Activated gamma-delta T cell treated with anti-CD3 and anti-CD28 coated beads, Interleukin-2, amount 50 U/mL, for 16 hours (primary cell): ENCODE measurements around the gene EYS.
"Not testable (repeated sequence)": the region's sequence is repeated elsewhere in the genome, so short reads cannot be mapped to it uniquely, and the experiment has no call there.

Source experiments
- DNase-seq: peaks from one replicate; pipeline ENCODE4 v3.0.0-alpha.2; 2020; ENCODE audit warnings: low read depth

The EYS gene

DNA sequence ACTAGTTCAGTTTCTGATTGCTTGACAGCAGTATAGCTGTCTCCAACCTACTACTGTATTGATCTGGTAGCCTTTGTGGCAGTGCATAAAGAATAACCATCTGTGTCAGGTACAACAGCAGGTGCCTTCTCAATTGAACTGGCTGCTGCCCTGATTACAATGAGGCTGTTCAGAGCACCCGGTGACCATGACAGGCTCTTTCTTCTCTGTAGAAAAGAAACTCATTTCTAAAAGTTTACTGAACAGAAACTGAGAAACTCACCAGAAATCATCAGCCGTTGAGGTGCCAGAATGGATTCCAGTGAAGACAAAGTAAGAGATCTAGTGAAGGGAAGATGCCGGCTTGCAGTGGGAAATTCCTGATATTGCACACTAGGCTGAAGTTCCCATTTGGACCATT, 1117.1 kb downstream of the EYS start:
- DNase-seq, result no peak

- DNase-seq, result no peak
Measured at GRCh38 chr6:64580346-64580745, 1126.7 kb downstream of the EYS start.

DNA sequence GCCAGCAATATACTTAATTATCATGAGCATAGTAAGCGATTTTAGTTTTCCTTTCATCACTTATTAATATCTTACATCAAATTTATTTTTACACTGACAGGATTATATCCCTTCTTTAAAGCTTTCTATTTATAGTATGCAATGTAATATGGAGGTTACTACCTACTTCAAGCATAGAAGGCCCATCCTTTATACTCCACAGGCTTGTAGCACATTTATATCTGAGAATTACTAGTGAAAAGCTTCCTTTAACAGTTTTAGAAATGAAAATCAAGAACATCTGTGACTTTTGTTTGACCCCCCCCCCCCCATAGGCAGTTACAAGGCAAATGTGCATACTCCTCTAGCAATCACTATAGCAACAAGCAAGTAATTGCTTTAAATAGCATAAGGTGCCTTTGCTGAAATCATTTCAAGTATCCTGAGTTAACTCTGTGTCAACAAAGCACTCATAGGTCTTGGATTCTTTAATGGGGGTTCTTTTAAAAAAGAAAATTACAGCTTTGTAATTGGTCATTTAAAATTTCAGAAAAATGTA, 1153.7 kb downstream of the EYS start:
- DNase-seq, result no peak

DNA sequence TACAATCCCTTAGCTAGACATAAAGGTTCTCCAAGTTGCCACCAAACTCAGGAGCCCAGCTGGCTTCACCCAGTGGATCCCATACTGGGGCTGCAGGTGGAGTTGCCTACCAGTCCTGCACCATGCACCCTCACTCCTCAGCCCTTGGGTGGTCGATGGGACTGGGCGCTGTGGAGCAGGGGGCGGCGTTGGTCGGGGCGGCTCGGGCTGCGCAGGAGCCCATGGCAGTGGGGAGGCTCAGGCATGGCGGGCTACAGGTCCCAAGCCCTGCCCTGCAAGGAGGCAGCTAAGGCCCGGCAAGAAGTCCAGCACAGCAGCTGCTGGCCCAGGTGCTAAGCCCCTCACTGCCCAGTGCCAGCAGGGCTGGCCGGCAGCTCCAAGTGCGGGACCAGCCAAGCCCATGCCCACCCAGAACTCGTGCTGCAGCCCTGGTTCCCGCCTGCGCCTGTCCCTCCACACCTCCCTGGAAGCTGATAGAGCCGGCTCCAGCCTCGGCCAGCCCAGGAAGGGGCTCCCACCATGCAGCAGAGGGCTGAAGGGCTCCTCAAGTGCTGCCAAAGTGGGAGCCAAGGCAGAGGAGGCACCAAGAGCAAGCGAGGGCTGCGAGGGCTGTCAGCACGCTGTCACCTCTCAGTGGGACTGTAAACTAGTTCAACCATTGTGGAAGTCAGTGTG, 1159.3 kb downstream of the EYS start:
- DNase-seq, result no peak

DNA sequence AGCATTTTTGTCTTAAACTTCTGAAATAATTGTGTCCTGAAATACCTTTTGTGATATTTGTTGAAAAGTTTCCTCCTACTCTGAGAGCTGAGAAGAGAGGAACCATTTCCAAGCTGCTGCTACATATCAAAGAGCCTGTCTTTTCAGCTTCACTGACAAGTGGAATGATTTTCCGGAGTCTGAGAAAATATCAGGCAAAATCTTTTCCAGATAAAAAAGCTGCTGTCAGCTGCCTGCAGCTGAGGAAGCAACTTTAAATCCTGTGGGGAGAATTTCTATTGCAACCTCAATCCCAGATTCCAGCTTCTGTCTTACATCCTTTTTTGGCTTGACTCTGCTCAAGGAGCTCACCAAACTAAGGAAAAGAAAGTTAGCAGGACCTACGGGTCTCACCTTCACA, 1167.1 kb downstream of the EYS start:
- DNase-seq, result no peak

GRCh38 chr6:64538722-64539121, 1168.3 kb downstream of the EYS start:
- no peak for DNase-seq

- no peak for DNase-seq
Measured at GRCh38 chr6:64527899-64528298, 1179.1 kb downstream of the EYS start.

- DNase-seq, result no peak
Measured at GRCh38 chr6:64522859-64523258, 1184.2 kb downstream of the EYS start.

GRCh38 chr6:64520050-64520449, 1187.0 kb downstream of the EYS start:
- no peak for DNase-seq

DNA sequence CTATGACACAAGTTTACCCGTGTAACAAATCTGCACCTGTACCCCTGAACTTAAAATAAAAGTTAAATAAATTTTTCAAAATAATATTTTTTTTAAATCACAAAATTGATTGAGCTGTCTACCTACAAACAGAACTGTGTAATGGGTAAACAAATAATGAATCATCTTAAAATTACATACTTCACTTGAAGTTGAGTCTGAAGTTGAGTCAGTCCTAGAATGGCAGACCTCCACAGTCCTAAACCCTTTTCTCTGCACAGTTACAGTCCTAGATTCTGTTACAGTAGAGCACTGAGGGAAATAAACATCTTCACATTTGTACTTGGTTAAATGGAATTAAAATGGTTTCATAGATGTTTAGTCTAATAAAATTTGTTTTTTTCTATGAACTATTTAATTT, 1190.6 kb downstream of the EYS start:
- DNase-seq, result no peak

GRCh38 chr6:64507661-64508060, 1199.4 kb downstream of the EYS start:
- DNase-seq, result no peak

GRCh38 chr6:64505312-64505711, 1201.7 kb downstream of the EYS start:
- DNase-seq, result no peak

- DNase-seq, result no peak
Measured at GRCh38 chr6:64504503-64504902, 1202.5 kb downstream of the EYS start.

DNA sequence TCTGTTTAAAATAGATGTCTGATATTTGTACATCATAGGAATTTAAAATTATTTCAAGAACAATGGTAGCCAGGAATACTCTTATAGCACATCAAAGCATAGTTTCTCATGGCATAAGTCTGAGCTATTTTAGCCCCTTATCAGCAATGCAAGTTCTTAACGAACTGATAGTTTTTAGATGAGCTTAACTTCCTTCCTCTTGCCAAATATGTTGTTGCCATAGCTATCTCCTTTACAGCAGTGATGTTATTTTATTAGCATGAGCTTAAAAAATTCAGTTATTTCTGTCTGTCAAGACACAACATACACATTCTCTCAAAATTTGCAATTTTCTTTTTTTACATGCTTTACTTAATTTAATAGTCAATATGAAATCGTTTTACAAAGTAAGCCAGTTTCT, 1204.2 kb downstream of the EYS start:
- DNase-seq, result no peak

GRCh38 chr6:64497634-64498033, 1209.4 kb downstream of the EYS start:
- no peak for DNase-seq

DNA sequence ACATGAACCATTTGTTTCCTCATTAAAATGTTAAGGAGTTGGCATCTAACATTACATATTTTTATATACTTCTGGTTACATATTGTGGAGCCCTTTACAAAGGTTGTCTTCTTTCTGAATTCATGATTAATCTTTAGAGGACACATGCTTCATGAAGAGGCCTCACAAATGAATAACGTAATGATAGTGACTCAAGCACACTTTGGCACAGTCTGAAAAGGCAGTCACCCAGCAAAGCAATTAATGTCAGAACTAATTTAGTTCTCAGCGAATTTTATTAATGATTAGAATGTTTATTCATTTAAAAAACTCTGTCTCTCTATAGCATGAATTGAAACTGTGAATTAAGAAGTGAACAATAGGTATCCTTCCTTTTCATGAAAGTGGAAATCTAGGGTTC, 1217.3 kb downstream of the EYS start:
- DNase-seq, result no peak

GRCh38 chr6:64486578-64487351, 1220.3 kb downstream of the EYS start:
- DNase-seq, result no peak

DNA sequence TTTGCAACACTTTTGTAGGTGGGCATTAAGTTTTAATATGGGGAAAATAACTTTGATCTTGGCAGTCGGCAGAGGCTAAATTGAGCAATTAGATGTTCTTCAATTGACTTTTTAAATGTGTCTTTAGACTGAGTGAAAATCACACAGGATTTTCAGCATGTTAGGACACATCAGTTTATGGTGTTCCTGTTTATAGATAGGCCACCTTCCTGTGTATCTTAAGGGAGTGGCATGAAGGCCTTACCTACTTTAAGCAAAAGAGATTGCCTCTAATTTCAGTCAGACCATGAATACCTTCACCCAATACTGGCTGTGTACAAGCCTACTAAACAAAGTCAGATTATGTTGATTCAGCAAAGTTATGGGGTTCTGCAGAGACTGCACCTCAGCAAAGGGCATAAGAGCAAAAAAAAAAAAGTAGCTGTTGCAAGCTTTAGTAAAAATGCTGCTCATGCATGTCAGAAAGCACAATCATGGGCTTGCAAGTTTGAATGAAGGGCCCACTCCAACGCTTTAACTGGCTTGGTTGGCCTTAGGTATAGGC, 1223.0 kb downstream of the EYS start:
- no peak for DNase-seq

DNA sequence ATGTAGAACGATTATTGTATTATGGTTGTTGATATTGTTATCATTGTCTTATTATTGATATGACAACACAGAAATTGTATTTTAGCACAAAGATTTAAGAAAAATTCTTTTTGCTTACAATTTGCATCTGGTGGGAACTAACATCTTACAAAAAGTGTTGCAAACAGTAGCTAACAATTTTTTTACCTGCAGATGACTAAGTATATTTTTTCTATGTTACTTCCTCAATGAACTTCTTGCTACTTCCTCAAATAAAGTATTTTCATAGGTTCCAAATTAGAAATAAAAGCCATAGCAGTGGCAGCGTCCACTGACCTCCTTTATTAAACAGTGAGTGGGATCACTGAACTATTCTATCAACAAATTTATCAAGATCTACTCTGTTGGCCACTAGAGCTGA, 1224.4 kb downstream of the EYS start:
- DNase-seq, result no peak

DNA sequence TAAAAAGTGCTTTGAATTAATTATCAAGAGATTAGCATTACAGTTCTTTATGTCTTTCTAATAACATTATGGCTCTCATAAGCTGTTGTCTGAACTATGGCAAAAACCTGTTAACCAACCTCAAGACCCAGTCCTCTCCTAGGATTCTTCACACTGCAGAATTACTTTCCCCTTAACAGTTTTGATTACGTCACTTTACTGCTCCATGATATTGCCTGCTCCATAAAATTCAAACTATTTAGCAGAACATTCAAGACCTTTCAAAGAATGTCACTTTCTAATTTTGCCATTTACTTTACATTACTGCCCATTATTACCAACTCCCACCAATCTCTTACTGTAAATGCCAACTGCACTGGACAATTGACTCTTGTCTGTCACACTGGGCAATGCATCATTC, 1227.9 kb downstream of the EYS start:
- DNase-seq, result no peak

DNA sequence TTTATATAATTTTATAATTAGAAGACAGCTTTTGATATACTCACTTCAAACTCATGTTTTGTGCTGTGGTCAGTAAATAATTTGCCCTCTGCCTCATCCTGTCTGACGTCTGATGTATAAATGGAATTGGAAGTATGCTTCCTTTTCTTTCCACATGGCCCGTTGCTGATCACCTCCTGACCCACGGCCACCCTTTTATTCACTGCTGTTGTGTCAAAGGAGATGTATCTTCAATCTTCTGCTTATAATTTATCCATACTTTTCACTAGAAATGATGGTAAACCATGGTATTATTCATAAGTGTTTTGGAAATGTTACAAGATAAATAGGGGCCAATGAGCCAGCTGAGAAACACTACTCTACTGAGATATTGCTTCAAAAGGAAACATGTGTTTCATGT, 1229.6 kb downstream of the EYS start:
- no peak for DNase-seq

DNA sequence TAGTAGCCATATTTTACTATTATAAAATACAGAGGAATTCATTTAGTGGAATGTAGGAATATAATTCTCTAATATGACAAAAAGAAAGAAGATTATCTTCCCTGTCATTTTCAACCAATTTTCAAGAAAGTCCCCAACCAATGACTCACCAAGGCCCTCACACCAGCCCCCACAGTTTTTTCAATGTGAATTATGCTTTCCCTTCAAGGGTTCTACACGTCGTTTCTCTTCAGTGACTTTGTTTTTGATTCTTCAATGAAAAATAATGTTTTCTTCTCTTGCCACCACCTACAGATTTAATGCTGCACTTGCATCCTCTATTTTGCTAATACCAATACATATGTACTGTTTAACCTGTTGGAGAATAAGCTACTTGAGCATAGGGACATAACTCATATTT, 1230.1 kb downstream of the EYS start:
- DNase-seq, result no peak

- DNase-seq, result not testable (repeated sequence)
Measured at GRCh38 chr6:64469405-64469804, 1237.6 kb downstream of the EYS start.
